ENCODE results near the gene DOCK4. TPM values are rescaled to one million over a fixed set of nuclear protein-coding genes. Genes with fewer than 3 reads are reported as not detected.

The DOCK4 gene
- total RNA-seq, 2 experiments from 2014 or later: 0.35 to 0.50 TPM

DNA sequence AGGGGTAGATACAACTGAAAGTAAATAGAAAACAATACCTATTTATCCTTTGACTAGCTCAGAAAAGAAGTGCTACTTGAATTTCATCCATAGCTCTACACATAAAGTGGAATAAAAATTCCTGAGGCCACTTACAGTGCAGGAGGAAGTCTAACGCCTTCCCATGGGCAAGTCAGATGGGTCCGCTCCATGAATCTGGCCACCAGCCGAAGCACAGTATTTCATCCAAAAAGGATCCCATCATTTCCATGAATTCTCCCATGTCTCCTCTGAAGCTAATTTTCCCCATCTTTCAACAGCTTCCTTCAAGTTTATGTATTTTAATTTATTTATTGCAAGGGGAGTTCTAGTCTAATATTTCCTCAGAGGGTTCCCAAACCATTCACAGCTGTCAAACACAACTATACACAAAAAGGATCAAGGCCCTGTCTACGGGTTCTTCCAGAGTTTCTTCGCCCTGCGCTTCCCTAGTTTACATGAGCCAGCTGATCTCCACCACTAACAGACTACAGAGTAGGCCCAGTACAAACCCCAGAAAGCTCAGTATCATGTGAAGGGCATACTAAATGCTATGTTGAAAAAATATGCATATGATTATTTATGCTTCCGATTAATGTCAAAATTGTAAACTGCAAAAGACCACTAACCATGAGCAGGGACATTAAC is 184.7 kb downstream of the DOCK4 start:
- H3K9me3 Mint-ChIP-seq: no peaks in the 10 kb centered on the region
- no peak for DNase-seq
- no peak overlapping the region for H3K27ac Mint-ChIP-seq
- POLR2A ChIA-PET: no interaction called here
- no peaks in the 10 kb centered on the region for H3K36me3 Mint-ChIP-seq (ENCODE audit: low read depth)
- H3K4me1 Mint-ChIP-seq: no peaks in the 10 kb centered on the region
- H3K4me3 Mint-ChIP-seq: no peak overlapping the region
- CTCF ChIA-PET: no interaction called here
- H3K27me3 Mint-ChIP-seq: no peaks in the 10 kb centered on the region

- no peaks in the 10 kb centered on the region for H3K4me1 Mint-ChIP-seq
- H3K36me3 Mint-ChIP-seq (ENCODE audit: low read depth): no peaks in the 10 kb centered on the region
- H3K27ac Mint-ChIP-seq: no peak overlapping the region
- H3K27me3 Mint-ChIP-seq: no peaks in the 10 kb centered on the region
- CTCF ChIA-PET: interaction anchor here (0.6 kb wide), 1 partner anchor 18 kb away, joined by 3 read pairs; no protein-coding TSS in a partner anchor
- DNase-seq: no peak
- H3K4me3 Mint-ChIP-seq: no peak overlapping the region
- POLR2A ChIA-PET: no interaction called here
- H3K9me3 Mint-ChIP-seq: no peaks in the 10 kb centered on the region
These were observed 185.4 kb downstream of the DOCK4 start for GRCh38 chr7:112020800-112021199.

DNA sequence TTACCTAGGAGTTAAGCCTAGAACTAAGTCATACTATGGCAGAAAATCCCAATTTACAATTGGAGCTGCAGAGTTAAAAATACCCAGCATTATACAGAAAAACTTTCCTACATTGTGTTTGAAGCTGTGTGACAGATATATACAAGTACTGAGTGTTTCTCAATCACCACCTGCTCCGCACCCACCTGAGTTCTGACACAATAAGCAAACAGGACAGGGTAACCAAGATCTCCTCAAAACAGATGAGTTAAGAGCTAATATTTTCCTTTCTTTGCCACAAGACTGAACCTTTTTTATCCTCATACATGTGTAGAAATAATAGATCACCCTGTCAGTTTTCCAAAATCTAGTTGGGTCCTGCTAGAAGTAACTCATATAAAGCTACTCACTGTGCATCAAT is 186.3 kb downstream of the DOCK4 start:
- no peaks in the 10 kb centered on the region for H3K36me3 Mint-ChIP-seq (ENCODE audit: low read depth)
- no peaks in the 10 kb centered on the region for H3K4me1 Mint-ChIP-seq
- ChIA-PET CTCF (no interaction called here), POLR2A (no interaction called here)
- no peak for DNase-seq
- no peaks in the 10 kb centered on the region for H3K27me3 Mint-ChIP-seq
- H3K27ac Mint-ChIP-seq: no peak overlapping the region
- H3K4me3 Mint-ChIP-seq: no peak overlapping the region
- H3K9me3 Mint-ChIP-seq: no peaks in the 10 kb centered on the region

- DNase-seq: no peak
- Mint-ChIP-seq H3K27ac (no peak overlapping the region), H3K4me3 (no peak overlapping the region), H3K36me3 (ENCODE audit: low read depth) (no peaks in the 10 kb centered on the region), H3K27me3 (no peaks in the 10 kb centered on the region), H3K9me3 (no peaks in the 10 kb centered on the region), H3K4me1 (no peaks in the 10 kb centered on the region)
- ChIA-PET POLR2A (no interaction called here), CTCF (no interaction called here)
These were observed 187.7 kb downstream of the DOCK4 start for GRCh38 chr7:112018305-112019030.

DNA sequence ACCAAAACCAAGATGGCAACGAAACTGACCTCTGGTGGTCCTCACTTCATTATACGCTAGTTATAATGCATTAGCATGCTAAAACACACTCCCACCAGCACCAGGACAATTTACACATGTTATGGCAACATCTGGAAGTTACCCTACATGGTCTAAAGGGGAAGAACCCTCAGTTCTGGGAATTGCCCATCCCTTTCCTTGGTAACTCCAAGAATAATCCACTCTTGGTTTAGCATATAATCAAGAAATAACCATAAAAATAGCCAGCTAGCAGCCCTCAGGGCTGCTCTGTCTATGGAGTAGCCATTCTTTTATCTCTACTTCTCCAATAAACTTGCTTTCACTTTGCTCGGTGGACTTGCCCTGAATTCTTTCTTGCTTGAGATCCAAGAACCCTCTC is 191.1 kb downstream of the DOCK4 start:
- H3K36me3 Mint-ChIP-seq (ENCODE audit: low read depth): no peaks in the 10 kb centered on the region
- no peaks in the 10 kb centered on the region for H3K27me3 Mint-ChIP-seq
- POLR2A ChIA-PET: no interaction called here
- H3K9me3 Mint-ChIP-seq: no peaks in the 10 kb centered on the region
- H3K4me3 Mint-ChIP-seq: no peak overlapping the region
- DNase-seq: no peak
- no peaks in the 10 kb centered on the region for H3K4me1 Mint-ChIP-seq
- CTCF ChIA-PET: no interaction called here
- no peak overlapping the region for H3K27ac Mint-ChIP-seq

- no peak overlapping the region for H3K4me3 Mint-ChIP-seq
- H3K36me3 Mint-ChIP-seq (ENCODE audit: low read depth): no peaks in the 10 kb centered on the region
- H3K27ac Mint-ChIP-seq: no peak overlapping the region
- CTCF ChIA-PET: no interaction called here
- no peaks in the 10 kb centered on the region for H3K27me3 Mint-ChIP-seq
- H3K4me1 Mint-ChIP-seq: no peaks in the 10 kb centered on the region
- H3K9me3 Mint-ChIP-seq: no peaks in the 10 kb centered on the region
- POLR2A ChIA-PET: no interaction called here
- DNase-seq: no peak
These were observed 191.9 kb downstream of the DOCK4 start for GRCh38 chr7:112014347-112014746.

- no peaks in the 10 kb centered on the region for H3K9me3 Mint-ChIP-seq
- no peaks in the 10 kb centered on the region for H3K36me3 Mint-ChIP-seq (ENCODE audit: low read depth)
- no peak overlapping the region for H3K4me3 Mint-ChIP-seq
- H3K27me3 Mint-ChIP-seq: no peaks in the 10 kb centered on the region
- H3K4me1 Mint-ChIP-seq: no peaks in the 10 kb centered on the region
- H3K27ac Mint-ChIP-seq: no peak overlapping the region
- DNase-seq: no peak
- ChIA-PET CTCF (no interaction called here), POLR2A (no interaction called here)
These were observed 192.9 kb downstream of the DOCK4 start for GRCh38 chr7:112013274-112013673.

GRCh38 chr7:112012242-112012641 is 194.0 kb downstream of the DOCK4 start:
- no peaks in the 10 kb centered on the region for H3K9me3 Mint-ChIP-seq
- no peaks in the 10 kb centered on the region for H3K4me1 Mint-ChIP-seq
- ChIA-PET CTCF (no interaction called here), POLR2A (no interaction called here)
- H3K4me3 Mint-ChIP-seq: no peak overlapping the region
- DNase-seq: no peak
- no peak overlapping the region for H3K27ac Mint-ChIP-seq
- no peaks in the 10 kb centered on the region for H3K36me3 Mint-ChIP-seq (ENCODE audit: low read depth)
- no peaks in the 10 kb centered on the region for H3K27me3 Mint-ChIP-seq

GRCh38 chr7:112010994-112011393 is 195.2 kb downstream of the DOCK4 start:
- Mint-ChIP-seq H3K4me1 (no peaks in the 10 kb centered on the region), H3K27me3 (no peaks in the 10 kb centered on the region)
- POLR2A ChIA-PET: no interaction called here

GRCh38 chr7:112010109-112010508 is 196.1 kb downstream of the DOCK4 start:
- H3K4me3 Mint-ChIP-seq: no peak overlapping the region
- POLR2A ChIA-PET: no interaction called here
- no peaks in the 10 kb centered on the region for H3K36me3 Mint-ChIP-seq (ENCODE audit: low read depth)

More at GRCh38 chr7:112010994-112011393, 195.2 kb downstream of the DOCK4 start:
- H3K27ac Mint-ChIP-seq: no peak overlapping the region
- no peaks in the 10 kb centered on the region for H3K36me3 Mint-ChIP-seq (ENCODE audit: low read depth)
- DNase-seq: no peak
- CTCF ChIA-PET: no interaction called here
- no peaks in the 10 kb centered on the region for H3K9me3 Mint-ChIP-seq
- no peak overlapping the region for H3K4me3 Mint-ChIP-seq

DNA sequence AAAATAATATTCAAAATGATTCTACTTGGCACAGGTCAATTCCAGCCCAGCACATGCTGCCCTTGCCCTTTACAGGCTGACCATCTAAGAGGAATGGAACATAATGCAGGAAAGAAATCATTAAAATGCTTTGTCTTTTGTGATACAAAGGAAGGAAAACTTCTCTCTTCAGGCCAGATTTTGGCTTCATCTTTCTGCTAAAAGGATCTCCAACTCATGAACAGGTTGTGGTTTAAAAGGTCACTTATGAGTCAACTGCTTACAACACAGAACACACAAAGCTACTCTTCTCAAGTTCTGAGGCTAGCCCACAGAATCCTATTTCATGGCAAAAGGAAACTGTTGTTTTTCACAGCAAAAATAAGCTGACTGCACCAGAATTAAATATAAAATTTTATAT is 197.1 kb downstream of the DOCK4 start:
- DNase-seq: no peak
- Mint-ChIP-seq H3K27me3 (no peaks in the 10 kb centered on the region), H3K4me3 (no peak overlapping the region), H3K4me1 (no peaks in the 10 kb centered on the region), H3K27ac (no peak overlapping the region), H3K36me3 (ENCODE audit: low read depth) (no peaks in the 10 kb centered on the region), H3K9me3 (no peaks in the 10 kb centered on the region)
- ChIA-PET CTCF (no interaction called here), POLR2A (no interaction called here)

More at GRCh38 chr7:112010109-112010508, 196.1 kb downstream of the DOCK4 start:
- CTCF ChIA-PET: no interaction called here
- Mint-ChIP-seq H3K27me3 (no peaks in the 10 kb centered on the region), H3K27ac (no peak overlapping the region), H3K9me3 (no peaks in the 10 kb centered on the region), H3K4me1 (no peaks in the 10 kb centered on the region)
- DNase-seq: no peak

GRCh38 chr7:112007185-112007584 is 199.0 kb downstream of the DOCK4 start:
- Mint-ChIP-seq H3K9me3 (no peaks in the 10 kb centered on the region), H3K36me3 (ENCODE audit: low read depth) (no peaks in the 10 kb centered on the region), H3K4me3 (no peak overlapping the region), H3K4me1 (no peaks in the 10 kb centered on the region), H3K27me3 (no peaks in the 10 kb centered on the region), H3K27ac (no peak overlapping the region)
- CTCF ChIA-PET: no interaction called here
- DNase-seq: no peak
- POLR2A ChIA-PET: no interaction called here

- POLR2A ChIA-PET: no interaction called here
- H3K9me3 Mint-ChIP-seq: no peaks in the 10 kb centered on the region
- no peaks in the 10 kb centered on the region for H3K4me1 Mint-ChIP-seq
- H3K4me3 Mint-ChIP-seq: no peak overlapping the region
- H3K36me3 Mint-ChIP-seq (ENCODE audit: low read depth): no peaks in the 10 kb centered on the region
- no peak overlapping the region for H3K27ac Mint-ChIP-seq
- CTCF ChIA-PET: no interaction called here
- DNase-seq: no peak
- H3K27me3 Mint-ChIP-seq: no peaks in the 10 kb centered on the region
These were observed 200.1 kb downstream of the DOCK4 start for GRCh38 chr7:112006071-112006470.

DNA sequence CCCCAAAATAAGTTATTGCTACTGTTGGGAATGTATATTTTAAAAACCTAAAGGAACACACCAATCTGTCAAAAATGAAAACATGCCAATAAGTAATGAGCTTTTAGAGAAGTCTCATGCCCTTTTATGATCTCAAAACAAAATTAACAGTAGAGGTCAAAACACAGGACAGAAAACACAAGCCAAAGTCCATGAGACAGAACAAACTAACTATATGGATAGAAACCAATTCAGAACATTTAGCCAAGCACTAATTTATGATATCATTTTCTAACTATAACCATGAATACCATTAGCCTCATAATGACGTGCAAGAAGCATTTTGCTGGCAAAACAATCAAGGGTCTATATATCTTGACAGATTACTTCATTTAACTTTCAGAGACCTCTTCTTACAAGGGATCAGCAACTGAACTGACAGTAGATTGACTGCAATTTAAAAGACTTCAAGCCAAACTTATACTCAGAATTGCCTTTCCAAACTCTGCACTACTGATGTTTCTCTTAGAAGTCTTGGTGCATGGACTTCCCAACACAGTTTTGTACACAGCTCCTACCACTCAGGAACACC is 200.9 kb downstream of the DOCK4 start:
- H3K9me3 Mint-ChIP-seq: no peaks in the 10 kb centered on the region
- POLR2A ChIA-PET: no interaction called here
- no peak overlapping the region for H3K4me3 Mint-ChIP-seq
- H3K4me1 Mint-ChIP-seq: no peaks in the 10 kb centered on the region
- no peak overlapping the region for H3K27ac Mint-ChIP-seq
- no peaks in the 10 kb centered on the region for H3K27me3 Mint-ChIP-seq
- no peaks in the 10 kb centered on the region for H3K36me3 Mint-ChIP-seq (ENCODE audit: low read depth)
- CTCF ChIA-PET: no interaction called here
- DNase-seq: no peak

Data from activated CD4-positive, alpha-beta memory T cell treated with anti-CD3 and anti-CD28 coated beads, Interleukin-2, amount 10 ng/mL, durations not matched to agents 7 days and 5 days (primary cell).